Epithelial cell of prostate (primary cell): ENCODE data around the gene SPRR2B.
"Not testable (repeated sequence)": the region's sequence is repeated elsewhere in the genome, so short reads cannot be mapped to it uniquely, and the experiment has no call there.

Experiments
- DNase-seq: peaks from one replicate; pipeline ENCODE4 v3.0.0-alpha.2; 2011; ENCODE audit warnings: low read depth, low spot score
- H3K27ac ChIP-seq: fragments of 450-650 bp; 2 replicates; pipeline ENCODE4 v1.5.1; 2017; ENCODE audit warnings: mild to moderate bottlenecking

Gene SPRR2B

GRCh38 chr1:153071511-153071910 is at the start of gene SPRR2B:
SPRR2B (minus strand) TSS chr1:153071611; CDS start chr1:153070839, 772 bp downstream.
- no peak within 1 kb of the TSS for H3K27ac ChIP-seq
- no peak for DNase-seq

GRCh38 chr1:153120945-153121344 is 49.5 kb upstream of the SPRR2B start:
- H3K27ac ChIP-seq: no peak overlapping the region
- no peak for DNase-seq

GRCh38 chr1:153119491-153119971 is 48.1 kb upstream of the SPRR2B start:
- no peak for DNase-seq
- no peak overlapping the region for H3K27ac ChIP-seq

- DNase-seq, H3K27ac ChIP-seq: not testable (repeated sequence)
Measured at GRCh38 chr1:153115264-153115663, 43.9 kb upstream of the SPRR2B start.

- DNase-seq: no peak
Measured at GRCh38 chr1:153113416-153113815, 42.0 kb upstream of the SPRR2B start, which contains the start of gene SPRR2F. SPRR2F (minus strand) TSS chr1:153113516; CDS start chr1:153112733, 783 bp downstream.

GRCh38 chr1:153112454-153112853 is 41.0 kb upstream of the SPRR2B start:
- H3K27ac ChIP-seq, DNase-seq: not testable (repeated sequence)

More at GRCh38 chr1:153113416-153113815, 42.0 kb upstream of the SPRR2B start, which contains the start of gene SPRR2F:
- H3K27ac ChIP-seq: no peak within 1 kb of the TSS

GRCh38 chr1:153100245-153100644 is 28.8 kb upstream of the SPRR2B start:
- H3K27ac ChIP-seq: peak overlapping the region; percentile 87
- DNase-seq: peak; percentile 94

GRCh38 chr1:153099461-153100045 is 28.1 kb upstream of the SPRR2B start:
- no peak for DNase-seq
- peak overlapping the region; percentile 87 for H3K27ac ChIP-seq

GRCh38 chr1:153095764-153096163 is 24.4 kb upstream of the SPRR2B start:
- DNase-seq: no peak
- H3K27ac ChIP-seq: no peak overlapping the region

- no peak for DNase-seq
Measured at GRCh38 chr1:153094426-153094825, 23.0 kb upstream of the SPRR2B start, which contains the start of gene SPRR2E. SPRR2E (minus strand) TSS chr1:153094526; CDS start chr1:153093751, 775 bp downstream.

GRCh38 chr1:153087652-153088051 is 16.2 kb upstream of the SPRR2B start:
- H3K27ac ChIP-seq: no peak overlapping the region
- no peak for DNase-seq

More at GRCh38 chr1:153094426-153094825, 23.0 kb upstream of the SPRR2B start, which contains the start of gene SPRR2E:
- peak within 1 kb of the TSS; percentile 9 for H3K27ac ChIP-seq

- H3K27ac ChIP-seq: no peak overlapping the region
- DNase-seq: no peak
Measured at GRCh38 chr1:153081736-153082135, 10.3 kb upstream of the SPRR2B start.

GRCh38 chr1:153072806-153073726 is 1.7 kb upstream of the SPRR2B start:
- no peak for DNase-seq
- H3K27ac ChIP-seq: no peak overlapping the region

- no peak overlapping the region for H3K27ac ChIP-seq
- DNase-seq: no peak
Measured at GRCh38 chr1:153070243-153070642, 1.2 kb downstream of the SPRR2B start.

- no peak overlapping the region for H3K27ac ChIP-seq
- no peak for DNase-seq
Measured at GRCh38 chr1:153058826-153059784, 12.3 kb downstream of the SPRR2B start.

- peak overlapping the region; percentile 28 for H3K27ac ChIP-seq
- DNase-seq: no peak
Measured at GRCh38 chr1:153058154-153058553, 13.3 kb downstream of the SPRR2B start.

- H3K27ac ChIP-seq: peak within 1 kb of the TSS; percentile 28
- no peak for DNase-seq
Measured at GRCh38 chr1:153057375-153057774, 14.0 kb downstream of the SPRR2B start, which contains the start of gene SPRR2A. SPRR2A (minus strand) TSS chr1:153057512; CDS start chr1:153056735, 777 bp downstream.

GRCh38 chr1:153056111-153056510 is 15.3 kb downstream of the SPRR2B start:
- not testable (repeated sequence) for H3K27ac ChIP-seq, DNase-seq

GRCh38 chr1:153049211-153049610 is 22.2 kb downstream of the SPRR2B start:
- no peak overlapping the region for H3K27ac ChIP-seq
- no peak for DNase-seq
